PC-9 (cell line): ENCODE results near the gene FARS2.

Source experiments
- CTCF ChIP-seq: fragments of 200-600 bp; sonication (generic); conservative IDR thresholded peaks from 2 replicates; pipeline ENCODE4 v1.6.1; 2017; ENCODE audit warnings: mixed run types, antibody characterized with exemption, mild to moderate bottlenecking, moderate library complexity
- EZH2 ChIP-seq: fragments of 200-600 bp; sonication (generic); IDR thresholded peaks from 2 replicates; pipeline ENCODE4 v1.8.0; 2017; ENCODE audit warnings: antibody characterized with exemption, low read depth

- TF ChIP-seq CTCF: no peak
- TF ChIP-seq EZH2: no peak
Measured at GRCh38 chr6:5531161-5531560, 269.8 kb downstream of the FARS2 start.
